Raji (cell line): ENCODE measurements around the gene FOXI2.

Experiments used
- POLR2A ChIP-seq: IDR thresholded peaks from 2 replicates; pipeline ENCODE4 v1.6.1; 2011; ENCODE audit warnings: low read depth, low read length, control low read depth; ENCODE audit not compliant: insufficient read depth

The FOXI2 gene

DNA sequence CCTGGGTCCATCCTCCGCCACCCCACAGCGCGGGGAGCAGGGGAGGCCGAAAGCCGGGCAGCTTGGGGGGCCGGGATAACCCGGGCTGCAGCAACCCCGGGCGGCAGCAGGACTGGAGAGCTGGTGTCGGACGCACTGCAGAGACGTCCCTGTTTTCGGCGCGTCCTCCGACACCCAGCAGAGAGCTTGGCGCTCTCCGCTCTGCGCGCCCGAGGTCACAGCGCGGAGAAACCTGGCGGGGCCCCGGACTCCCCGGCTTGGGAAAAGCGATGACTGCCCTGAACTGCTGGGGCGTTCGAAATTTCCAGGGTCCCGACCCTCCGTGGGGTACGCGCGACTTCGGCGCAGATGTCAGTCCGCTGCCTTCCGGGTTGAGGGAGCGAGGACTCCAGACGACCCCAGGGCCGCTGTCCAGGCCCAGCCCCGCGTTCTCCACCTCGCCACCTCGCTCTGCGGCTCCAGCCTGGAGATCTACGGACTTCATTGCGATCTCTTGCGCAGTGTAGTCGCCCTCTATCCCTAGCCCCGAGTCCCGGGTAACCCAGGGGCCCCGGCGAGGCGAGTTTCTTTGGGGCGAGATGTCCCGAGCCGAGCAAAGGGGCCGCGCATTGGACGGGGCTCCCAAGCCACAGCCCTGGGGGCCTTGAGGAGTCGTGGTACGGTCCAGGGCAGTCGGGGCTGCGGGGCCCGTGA lies 617 bp upstream of the FOXI2 start:
- no peak for TF ChIP-seq POLR2A

DNA sequence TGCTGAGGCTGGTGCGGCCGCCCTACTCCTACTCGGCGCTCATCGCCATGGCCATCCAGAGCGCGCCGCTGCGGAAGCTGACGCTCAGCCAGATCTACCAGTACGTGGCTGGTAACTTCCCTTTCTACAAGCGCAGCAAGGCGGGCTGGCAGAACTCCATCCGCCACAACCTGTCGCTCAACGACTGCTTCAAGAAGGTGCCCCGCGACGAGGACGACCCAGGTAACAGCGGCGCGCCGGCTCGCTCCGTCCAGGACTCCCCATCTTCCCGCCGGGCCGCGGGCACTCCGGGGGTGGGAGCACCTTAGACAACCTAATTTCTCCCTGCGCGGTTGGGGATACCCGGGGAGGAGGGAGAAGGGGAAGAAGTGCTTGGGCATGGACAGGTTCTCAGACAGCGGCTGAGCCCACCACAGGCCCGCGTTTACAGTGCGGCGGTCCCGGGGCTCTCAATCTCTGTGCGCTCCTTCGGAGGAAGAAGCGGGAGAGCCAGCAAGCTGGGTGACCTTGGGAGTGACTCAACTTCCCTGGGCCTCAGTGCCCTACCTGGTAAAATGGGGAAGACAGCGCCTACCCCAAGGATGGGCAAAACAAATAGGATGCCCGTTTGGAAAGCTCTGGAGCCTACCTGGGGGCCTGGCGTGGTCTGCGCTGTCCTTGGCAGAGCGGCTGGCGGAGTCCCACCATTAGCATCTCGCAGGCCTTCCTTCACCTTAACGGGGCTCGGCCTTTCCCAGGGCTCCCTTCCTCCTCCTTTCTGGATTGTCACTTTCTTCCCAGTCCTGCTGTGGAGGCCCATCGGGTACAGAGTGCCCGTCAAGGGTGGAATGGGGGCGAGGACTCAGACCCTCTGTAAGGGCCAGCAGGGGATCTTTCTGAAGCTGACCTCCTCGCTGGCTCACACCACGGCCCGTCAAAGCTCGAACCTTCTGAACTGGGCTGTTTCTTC lies 852 bp downstream of the FOXI2 start:
- TF ChIP-seq POLR2A = no peak

DNA sequence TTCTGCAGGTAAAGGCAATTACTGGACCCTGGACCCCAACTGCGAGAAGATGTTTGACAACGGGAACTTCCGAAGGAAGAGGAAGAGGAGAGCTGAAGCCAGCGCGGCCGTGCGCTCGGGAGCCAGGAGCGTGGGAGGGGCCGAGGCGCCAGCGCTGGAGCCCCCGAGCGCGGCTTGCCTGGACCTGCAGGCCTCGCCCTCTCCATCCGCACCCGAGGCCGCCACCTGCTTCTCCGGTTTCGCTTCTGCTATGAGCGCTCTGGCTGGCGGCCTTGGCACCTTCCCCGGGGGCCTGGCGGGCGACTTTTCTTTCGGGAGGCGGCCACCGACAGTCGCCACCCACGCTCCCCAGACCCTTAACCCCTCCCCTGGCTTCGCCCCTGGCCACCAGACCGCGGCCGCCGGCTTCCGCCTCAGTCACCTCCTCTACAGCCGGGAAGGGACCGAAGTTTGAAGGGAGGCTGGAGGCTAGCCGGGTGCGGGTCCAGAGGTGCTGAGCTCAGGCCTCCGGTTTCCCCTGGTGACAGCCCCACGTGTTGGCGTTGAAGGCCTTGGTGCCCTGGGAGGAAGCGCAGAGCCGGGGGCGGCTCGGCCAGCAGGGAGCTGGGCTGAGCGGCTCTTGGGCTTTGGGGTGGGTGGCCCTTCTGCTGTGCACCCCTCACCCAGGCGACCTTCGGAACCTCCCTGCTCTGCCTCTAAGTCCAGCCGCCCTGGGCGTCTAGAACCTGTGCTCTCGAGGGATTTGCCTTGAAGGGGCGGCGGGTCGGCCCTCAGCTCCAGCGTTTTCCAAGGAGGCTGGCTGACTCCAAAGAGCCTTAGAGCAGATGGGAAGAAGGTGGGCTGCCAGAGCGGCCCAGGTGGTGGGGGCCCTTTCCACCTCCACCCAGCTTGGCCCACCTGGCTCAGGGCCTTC lies 1.8 kb downstream of the FOXI2 start:
- no peak for TF ChIP-seq POLR2A

DNA sequence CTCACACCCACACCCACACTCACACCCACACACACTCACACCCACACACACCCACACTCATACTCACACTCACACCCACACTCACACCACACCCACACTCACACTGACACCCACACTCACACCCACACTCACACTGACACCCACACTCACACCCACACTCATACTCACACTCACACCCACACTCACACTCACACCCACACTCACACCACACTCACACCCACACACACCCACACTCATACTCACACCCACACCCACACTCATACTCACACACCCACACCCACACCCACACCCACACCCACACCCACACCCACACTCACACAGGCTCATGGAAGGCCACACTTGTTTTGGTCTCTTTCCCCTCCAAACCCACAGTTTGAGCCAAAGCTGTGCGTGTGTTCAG lies 2.9 kb downstream of the FOXI2 start:
- no peak for TF ChIP-seq POLR2A

DNA sequence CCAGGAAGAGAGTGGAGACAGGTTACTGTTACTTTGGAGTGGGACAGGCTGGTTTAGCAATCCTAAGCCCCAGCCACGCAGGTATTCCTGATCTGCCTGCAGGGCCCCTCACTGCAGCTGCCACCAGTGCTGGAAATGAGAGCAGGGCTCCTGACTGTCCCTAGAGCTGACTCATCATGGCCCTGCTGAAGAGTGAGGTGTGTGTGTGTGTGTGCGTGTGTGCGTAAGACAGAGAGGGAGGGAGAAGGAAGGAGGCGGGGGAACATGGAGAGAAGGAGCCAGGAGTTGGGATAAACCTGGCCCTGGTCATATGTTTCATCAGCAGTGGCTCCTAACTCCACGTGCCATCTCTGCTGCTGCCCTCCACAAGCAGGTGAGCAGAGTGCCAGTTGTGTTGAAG lies 3.6 kb downstream of the FOXI2 start:
- no peak for TF ChIP-seq POLR2A

DNA sequence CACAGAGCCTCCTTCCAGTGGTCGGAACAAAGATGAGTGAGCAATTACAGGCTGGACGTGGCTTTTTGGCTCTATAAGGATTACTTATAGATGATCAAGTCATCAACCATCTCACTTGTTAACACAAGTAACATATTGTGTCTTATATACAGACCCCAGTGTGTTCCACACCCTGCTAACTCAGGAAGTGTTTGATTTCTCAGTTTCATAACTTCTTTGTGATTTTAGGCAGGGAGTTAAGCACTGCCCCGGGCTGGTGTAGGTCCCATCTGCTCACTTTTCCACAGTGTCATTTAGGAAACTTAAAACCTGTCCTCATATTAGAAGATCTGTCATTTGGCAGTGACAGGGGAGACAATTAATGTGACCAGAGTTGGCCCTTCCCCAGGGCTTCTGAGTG lies 6.2 kb downstream of the FOXI2 start:
- TF ChIP-seq POLR2A = no peak

DNA sequence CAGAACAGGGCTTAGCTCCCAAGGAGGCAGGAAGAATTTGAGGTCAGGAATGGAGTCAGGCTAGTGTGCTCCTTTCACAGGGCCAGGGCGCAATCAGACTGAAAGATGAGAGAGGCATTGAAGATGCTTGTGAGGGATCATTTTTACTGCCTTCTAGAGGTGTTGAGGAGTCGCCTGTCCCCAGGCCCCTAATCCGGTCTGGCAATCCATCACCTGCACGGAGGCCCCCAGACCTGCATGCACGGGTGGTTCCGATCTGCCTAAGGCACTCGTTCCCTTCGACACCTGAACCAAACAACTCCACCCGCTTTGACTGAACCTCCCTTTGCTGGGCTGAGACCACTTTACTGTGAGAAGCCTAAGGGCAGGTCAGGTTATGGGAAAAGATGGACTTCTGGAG lies 8.0 kb downstream of the FOXI2 start:
- TF ChIP-seq POLR2A = no peak

DNA sequence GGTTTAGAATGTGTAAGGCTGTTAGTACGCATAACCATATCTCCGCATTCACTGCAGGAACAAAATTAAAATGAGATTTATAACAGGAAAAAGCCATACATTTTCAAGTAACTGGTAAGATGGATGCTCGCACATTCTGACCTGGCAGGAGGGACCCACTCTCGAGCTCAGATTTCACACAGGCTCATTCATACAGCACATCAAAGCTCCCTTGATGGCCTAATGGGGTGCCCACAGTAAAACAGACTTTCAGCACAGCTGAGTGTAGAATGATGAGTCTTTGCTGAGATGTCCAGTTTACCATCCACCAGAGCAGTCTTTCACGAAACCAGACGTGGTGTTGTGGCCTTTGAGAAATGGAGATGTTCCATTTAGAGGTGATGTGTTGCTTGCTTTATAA lies 8.9 kb downstream of the FOXI2 start:
- TF ChIP-seq POLR2A = no peak

DNA sequence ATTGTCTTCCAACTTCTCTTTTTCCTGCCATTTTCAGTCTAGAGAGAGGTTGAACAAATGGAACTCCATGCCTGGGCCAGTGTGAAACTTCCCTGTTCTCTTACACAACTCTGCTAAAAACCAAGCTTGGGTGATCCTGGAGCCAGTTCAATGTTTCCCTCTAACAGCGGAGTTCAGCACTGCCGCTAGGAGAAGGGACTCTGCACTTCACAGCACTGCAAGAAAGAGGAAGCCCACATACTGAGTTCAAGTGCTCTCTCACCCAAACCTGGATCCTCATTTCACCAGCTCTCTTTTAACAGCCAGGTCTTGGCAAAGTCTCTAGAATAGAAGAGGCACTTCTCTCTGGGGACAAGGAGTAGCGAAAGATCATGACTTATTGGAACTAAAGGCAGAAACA lies 18.8 kb downstream of the FOXI2 start:
- no peak for TF ChIP-seq POLR2A

DNA sequence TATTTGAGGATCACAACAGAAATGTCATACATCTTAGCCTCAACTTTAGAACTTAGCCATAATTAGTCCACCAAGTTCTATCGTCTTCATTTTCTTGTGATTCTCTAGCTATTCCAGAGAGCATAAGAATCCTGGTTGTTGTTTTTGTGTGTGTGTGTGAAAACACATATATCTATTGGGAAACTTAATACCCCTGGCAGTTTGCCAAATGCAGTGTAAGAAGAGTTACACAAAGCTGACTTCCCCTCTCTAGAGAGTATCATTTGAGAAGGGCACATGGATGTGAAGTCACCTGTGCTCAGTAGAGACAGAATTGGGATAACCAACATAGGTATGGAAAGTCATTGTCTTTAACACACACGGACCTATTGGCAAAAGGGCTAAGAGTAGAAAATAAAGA lies 19.3 kb downstream of the FOXI2 start:
- TF ChIP-seq POLR2A = no peak

DNA sequence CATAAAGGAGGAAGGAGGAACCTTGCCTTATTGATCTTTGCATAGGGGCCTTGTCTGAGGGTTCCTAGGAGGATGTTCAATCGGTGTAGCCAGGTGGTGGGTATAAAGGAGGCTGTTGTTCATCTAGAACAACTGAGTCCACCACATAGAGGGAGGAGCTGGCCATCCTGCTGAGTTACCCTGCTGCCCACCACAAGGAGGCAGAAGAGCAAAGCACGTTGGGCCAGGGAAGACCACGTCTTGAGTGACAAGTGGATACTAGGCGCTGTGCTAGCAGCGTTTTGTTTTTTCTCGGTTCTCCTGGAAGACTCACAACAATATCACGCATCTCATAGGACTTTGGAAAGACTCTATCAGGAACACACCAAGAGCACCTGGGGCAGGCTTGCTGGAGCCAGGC lies 20.0 kb downstream of the FOXI2 start:
- no peak for TF ChIP-seq POLR2A

DNA sequence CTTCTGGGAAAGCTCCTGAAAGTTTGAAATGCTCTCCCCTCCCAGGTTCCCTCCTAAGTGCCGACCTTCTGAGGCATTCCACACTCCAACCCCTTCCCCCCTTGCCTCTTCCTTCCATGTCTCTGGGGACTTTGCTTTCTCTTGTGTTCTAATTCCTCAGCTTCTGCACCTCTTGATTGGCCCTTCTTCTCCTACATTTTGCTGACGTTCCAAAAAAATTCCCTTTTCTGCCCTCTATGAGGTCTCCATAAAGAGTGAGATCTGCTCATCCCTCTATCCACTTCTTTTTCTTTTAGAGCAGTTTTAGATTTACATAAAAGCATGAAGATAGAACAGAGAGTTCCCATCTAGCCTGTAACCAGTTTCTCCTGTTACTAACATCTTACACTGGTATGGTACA lies 22.3 kb downstream of the FOXI2 start:
- no peak for TF ChIP-seq POLR2A

DNA sequence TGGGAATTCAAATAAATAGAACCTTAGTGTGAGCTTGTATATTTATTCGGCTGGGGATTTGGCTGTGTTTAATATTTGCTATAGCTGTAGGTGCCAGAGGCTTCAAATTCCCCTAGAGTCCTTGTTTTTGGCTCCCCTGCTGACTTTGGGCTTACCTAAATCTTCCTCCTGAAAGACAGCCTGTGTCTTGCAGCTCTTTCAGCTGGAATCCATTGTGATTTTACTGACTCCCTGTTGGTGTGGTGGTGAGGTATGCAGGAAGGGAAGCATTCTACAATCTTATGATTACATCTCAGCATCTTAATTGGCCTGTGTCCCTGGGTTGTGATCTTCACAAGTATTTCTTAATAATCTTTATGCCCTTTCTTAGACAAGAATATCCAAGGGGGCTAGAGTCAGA lies 25.9 kb downstream of the FOXI2 start:
- TF ChIP-seq POLR2A = no peak

DNA sequence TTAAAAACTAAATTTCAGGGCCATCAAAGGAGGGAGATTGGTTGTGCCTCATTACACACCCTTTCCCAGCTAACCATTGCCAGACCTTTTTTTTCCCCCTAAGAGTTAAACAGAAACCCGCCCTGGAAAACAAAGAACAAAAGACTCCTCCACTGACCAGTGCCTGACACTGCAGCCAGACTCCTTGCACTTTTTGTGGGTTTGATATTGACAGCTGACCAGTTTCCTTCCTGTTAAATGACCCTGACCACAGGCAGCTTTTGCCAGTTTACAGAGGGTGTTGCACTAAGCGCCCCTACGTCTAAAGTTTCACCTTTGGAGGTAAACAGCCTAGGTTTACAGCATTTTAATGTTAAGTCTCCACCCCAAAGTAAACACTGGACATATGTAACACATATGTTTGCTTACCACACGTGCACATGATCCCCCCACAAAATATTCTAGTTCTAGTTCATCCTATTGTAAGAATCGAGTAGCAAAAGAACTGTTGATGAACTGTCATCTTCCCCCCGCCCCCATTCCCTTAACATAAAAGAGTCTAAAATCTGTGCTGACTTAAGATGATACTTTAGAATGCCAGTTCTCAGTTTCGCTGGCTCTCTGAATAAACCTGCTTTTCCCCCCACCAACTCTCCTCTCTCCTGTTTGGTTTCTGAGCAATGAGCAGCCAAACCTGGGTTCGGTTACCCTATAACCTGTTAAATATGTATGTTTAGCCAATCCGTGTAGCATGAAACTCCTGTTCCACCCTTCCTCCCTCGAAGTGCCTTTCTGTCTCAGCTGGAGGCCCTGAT lies 38.0 kb downstream of the FOXI2 start:
- TF ChIP-seq POLR2A = no peak
